ENCODE data around the gene ZMYND8. TPM values are rescaled to one million over a fixed set of nuclear protein-coding genes. Genes with fewer than 3 reads are reported as not detected.
A peak's percentile ranks its signal among the peaks of the same experiment; 100 is the strongest.
"Not testable (repeated sequence)": the region's sequence is repeated elsewhere in the genome, so short reads cannot be mapped to it uniquely, and the experiment has no call there.

The ZMYND8 gene
- total and polyA plus RNA-seq, 2 donors (not counting 3 experiments of a cell fraction or from before 2014, with no cell fraction given), result 30.6 to 75.2 TPM

DNA sequence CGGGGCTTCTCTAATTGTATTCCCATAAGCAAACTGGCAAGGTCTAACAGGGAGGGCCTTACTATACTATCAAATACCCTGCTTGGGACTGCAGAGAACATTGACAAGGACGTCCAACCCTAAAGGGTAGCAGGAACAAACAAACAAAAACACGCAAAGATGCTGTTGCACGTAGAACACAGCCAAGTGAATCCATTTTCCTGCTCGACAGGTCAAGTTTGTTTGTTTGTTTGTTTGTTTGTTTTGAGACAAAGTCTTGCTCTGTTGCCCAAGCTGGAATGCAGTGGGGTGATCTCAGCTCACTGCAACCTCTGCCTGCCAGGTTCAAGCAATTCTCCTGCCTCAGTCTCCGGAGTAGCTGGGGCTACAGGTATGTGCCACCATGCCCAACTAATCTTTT is 91.3 kb downstream of the ZMYND8 start:
- Histone ChIP-seq H3K27ac (ENCODE audit: insufficient read depth, low read depth, low read length) (no peak overlapping the region), H3K36me3 (ENCODE audit: control insufficient read depth in 2 of 2, extremely low read depth in 1 of 2, insufficient read depth in 2 of 2, low read length in 2 of 2) (peaks cover 19 to 46% of the 10 kb centered on the region in 2 experiments)

DNA sequence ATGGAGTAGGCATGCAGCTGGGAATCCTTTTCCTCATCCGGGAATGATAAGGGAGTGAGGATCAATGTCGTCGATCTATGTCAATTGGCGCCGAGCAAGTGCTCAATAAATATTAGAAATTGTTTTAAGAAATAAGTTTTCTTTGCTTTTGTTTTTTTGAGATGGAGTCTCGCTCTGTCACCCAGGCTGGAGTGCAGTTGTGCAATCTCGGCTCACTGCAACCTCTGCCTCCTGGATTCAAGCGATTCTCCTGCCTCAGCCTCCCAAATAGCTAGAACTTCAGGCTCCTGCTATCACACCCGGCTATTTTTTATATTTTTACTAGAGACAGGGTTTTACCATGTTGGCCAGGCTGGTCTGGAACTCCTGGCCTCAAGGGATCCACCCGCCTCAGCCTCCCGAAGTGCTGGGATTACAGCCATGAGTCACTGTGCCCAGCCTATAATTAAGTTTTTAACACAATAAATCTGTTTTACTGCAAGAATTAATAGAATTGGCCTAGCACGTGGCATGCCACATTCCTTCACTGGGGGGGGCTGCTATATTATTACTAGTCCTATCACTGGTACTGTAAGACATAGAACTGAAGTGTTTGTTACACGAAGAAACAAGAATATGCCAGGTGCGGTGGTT is 92.2 kb downstream of the ZMYND8 start:
- H3K9me1 ChIP-seq (replicated peaks; ENCODE audit: control insufficient read depth, extremely low read depth, insufficient read depth, low read length); DNase-seq (ENCODE audit: low read depth, low spot score); H2AFZ ChIP-seq (ENCODE audit: low read depth, low read length); H3K9me3 ChIP-seq (replicated peaks; ENCODE audit: control insufficient read depth, insufficient read depth, low read length); BruUV-seq (replicated peaks); H3K4me2 ChIP-seq (ENCODE audit: insufficient read depth, low read length); dilution Hi-C loops (cut with MboI; ENCODE audit: extremely low pct_ligation_motif_present, low sequenced_read_pairs); H4K20me1 ChIP-seq (replicated peaks; ENCODE audit: control insufficient read depth, extremely low read depth, insufficient read depth, low read length); H3K27ac ChIP-seq (ENCODE audit: insufficient read depth, low read depth, low read length); FAIRE-seq; POLR2A ChIA-PET; H3K4me3 ChIP-seq (replicated peaks in 1 of 3; ENCODE audit: insufficient read depth in 1 of 3, low read depth in 1 of 3, low read length in 3 of 3); H3K4me1 ChIP-seq (ENCODE audit: control insufficient read depth, extremely low read depth, insufficient read depth, low read length); intact Hi-C loops (cut with micrococcal nuclease); H3K9ac ChIP-seq (replicated peaks; ENCODE audit: extremely low read depth, insufficient read depth, low read length); H3K27me3 ChIP-seq (ENCODE audit: control insufficient read depth in 2 of 2, insufficient read depth in 2 of 2, low read length in 2 of 2): not testable (repeated sequence)
- Histone ChIP-seq H3K79me2 (ENCODE audit: control insufficient read depth, insufficient read depth, low read length) (peaks cover 40% of the 10 kb centered on the region), H3K36me3 (ENCODE audit: control insufficient read depth in 2 of 2, extremely low read depth in 1 of 2, insufficient read depth in 2 of 2, low read length in 2 of 2) (peaks cover 16 to 40% of the 10 kb centered on the region in 2 experiments)
- CTCF ChIA-PET, result interaction anchor here (0.7 to 5.6 kb wide), 5 partner anchors 9 to 357 kb away, joined by 3 to 37 read pairs (median 4); no protein-coding TSS in a partner anchor

More for the DNA sequence above, 91.3 kb downstream of the ZMYND8 start:
- dilution Hi-C loops (cut with MboI; ENCODE audit: extremely low pct_ligation_motif_present, low sequenced_read_pairs), result no loop called here
- Histone ChIP-seq H3K4me1 (ENCODE audit: control insufficient read depth, extremely low read depth, insufficient read depth, low read length) (no peaks in the 10 kb centered on the region), H4K20me1 (replicated peaks; ENCODE audit: control insufficient read depth, extremely low read depth, insufficient read depth, low read length) (no peaks in the 10 kb centered on the region), H3K27me3 (ENCODE audit: control insufficient read depth in 2 of 2, insufficient read depth in 2 of 2, low read length in 2 of 2) (no peaks in the 10 kb centered on the region), H3K4me2 (ENCODE audit: insufficient read depth, low read length) (no peak overlapping the region), H3K9ac (replicated peaks; ENCODE audit: extremely low read depth, insufficient read depth, low read length) (no peak overlapping the region), H3K4me3 (replicated peaks in 1 of 3; ENCODE audit: insufficient read depth in 1 of 3, low read depth in 1 of 3, low read length in 3 of 3) (no peak overlapping the region), H2AFZ (ENCODE audit: low read depth, low read length) (no peak overlapping the region), H3K9me3 (replicated peaks; ENCODE audit: control insufficient read depth, insufficient read depth, low read length) (no peaks in the 10 kb centered on the region), H3K9me1 (replicated peaks; ENCODE audit: control insufficient read depth, extremely low read depth, insufficient read depth, low read length) (no peaks in the 10 kb centered on the region), H3K79me2 (ENCODE audit: control insufficient read depth, insufficient read depth, low read length) (peaks cover 41% of the 10 kb centered on the region)
- ChIA-PET CTCF (interaction anchor here (5.6 kb wide), 1 partner anchor 118 kb away, joined by 37 read pairs; no protein-coding TSS in a partner anchor), POLR2A (no interaction called here)
- peak; percentile 35 for FAIRE-seq
- no peak for DNase-seq (ENCODE audit: low read depth, low spot score)
- no TSS peak for BruUV-seq (replicated peaks)
- intact Hi-C loops (cut with micrococcal nuclease), result no loop called here
- TF ChIP-seq EZH2 (IDR thresholded peaks at IDR 0.05; ENCODE audit: borderline replicate concordance, low read depth, low read length, severe bottlenecking), result no peak
- no peak for TF ChIP-seq GATA2 (IDR thresholded peaks at IDR 0.05; ENCODE audit: insufficient read depth, insufficient read length, low read depth, low read length)
- no peak for TF ChIP-seq MYC (IDR thresholded peaks at IDR 0.05; ENCODE audit: low read depth, low read length)
- TF ChIP-seq POLR2A (IDR thresholded peaks at IDR 0.05; ENCODE audit: low read depth, low read length), result no peak

Data from endothelial cell of umbilical vein (primary cell).